GM18498 (cell line): Measurements from ENCODE around the gene MNS1.
A peak's percentile ranks its signal among the peaks of the same experiment; 100 is the strongest.
"Not testable (repeated sequence)": the region's sequence is repeated elsewhere in the genome, so short reads cannot be mapped to it uniquely, and the experiment has no call there.

Experiments used
- ATAC-seq: cut with Tn5 transposase; IDR thresholded peaks from one replicate; pipeline ENCODE4 v1.9.1; 2021; ENCODE audit warnings: mild to moderate bottlenecking, moderate library complexity; ENCODE audit not compliant: unreplicated experiment

Gene MNS1, protein sequence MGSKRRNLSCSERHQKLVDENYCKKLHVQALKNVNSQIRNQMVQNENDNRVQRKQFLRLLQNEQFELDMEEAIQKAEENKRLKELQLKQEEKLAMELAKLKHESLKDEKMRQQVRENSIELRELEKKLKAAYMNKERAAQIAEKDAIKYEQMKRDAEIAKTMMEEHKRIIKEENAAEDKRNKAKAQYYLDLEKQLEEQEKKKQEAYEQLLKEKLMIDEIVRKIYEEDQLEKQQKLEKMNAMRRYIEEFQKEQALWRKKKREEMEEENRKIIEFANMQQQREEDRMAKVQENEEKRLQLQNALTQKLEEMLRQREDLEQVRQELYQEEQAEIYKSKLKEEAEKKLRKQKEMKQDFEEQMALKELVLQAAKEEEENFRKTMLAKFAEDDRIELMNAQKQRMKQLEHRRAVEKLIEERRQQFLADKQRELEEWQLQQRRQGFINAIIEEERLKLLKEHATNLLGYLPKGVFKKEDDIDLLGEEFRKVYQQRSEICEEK

DNA sequence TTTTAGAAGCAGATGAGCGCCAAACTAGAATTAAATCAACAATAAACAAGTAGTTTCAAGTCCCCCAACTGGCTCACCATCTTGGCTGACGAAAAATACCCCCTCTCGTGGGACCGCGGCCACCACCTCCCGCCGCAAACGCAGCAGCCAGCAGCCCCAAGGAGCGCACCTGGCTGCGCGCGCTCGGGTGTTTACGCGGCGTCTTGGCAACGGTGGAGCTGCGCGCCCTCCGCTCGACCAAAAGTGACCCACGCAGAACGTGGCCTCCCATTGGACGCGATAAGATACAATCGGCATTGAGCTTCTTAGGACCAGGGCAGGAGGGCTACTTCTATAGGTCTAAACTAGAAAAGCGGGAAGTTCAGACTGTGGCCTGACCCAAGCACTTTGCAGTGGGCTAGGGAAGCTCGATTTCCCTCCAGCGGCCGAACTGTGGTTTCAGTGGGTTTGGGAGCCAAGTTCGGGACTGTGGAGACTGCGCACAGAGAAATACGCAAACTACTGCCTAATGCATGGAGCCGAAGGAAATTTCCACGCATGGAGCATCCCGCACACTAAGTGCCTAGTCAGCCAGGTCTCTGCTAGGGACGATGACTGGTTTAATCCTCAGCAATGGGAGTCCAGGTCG, at the start of gene MNS1:
Gene MNS1, minus strand, starts transcription at position 245 of the 628 bp plus-strand sequence. Its CDS starts 165 bp downstream, at position 80.
- ATAC-seq: peak; percentile 99

DNA sequence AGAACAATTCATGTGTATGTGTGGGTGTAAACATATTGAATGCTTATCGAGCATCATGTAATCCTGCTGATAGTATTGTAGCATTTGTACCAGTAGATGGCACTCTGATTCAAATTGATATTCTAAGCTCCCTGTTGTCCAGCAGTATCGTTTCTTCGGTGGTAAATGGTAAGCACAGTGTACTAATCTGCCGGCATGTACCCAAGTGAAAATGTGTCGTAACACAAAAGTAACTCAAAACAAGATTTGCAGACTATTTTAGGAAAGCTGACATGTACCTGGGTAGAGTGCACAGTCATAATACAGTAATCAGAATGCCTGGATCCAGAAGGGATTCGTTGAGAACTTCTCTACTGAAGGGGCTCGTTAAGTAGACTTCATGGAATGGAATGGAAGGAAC, 31.7 kb upstream of the MNS1 start:
- peak; percentile 69 for ATAC-seq

GRCh38 chr15:56495533-56495932, 30.6 kb upstream of the MNS1 start:
- ATAC-seq: no peak

- ATAC-seq: no peak
Observed at GRCh38 chr15:56495053-56495452, 30.1 kb upstream of the MNS1 start.

DNA sequence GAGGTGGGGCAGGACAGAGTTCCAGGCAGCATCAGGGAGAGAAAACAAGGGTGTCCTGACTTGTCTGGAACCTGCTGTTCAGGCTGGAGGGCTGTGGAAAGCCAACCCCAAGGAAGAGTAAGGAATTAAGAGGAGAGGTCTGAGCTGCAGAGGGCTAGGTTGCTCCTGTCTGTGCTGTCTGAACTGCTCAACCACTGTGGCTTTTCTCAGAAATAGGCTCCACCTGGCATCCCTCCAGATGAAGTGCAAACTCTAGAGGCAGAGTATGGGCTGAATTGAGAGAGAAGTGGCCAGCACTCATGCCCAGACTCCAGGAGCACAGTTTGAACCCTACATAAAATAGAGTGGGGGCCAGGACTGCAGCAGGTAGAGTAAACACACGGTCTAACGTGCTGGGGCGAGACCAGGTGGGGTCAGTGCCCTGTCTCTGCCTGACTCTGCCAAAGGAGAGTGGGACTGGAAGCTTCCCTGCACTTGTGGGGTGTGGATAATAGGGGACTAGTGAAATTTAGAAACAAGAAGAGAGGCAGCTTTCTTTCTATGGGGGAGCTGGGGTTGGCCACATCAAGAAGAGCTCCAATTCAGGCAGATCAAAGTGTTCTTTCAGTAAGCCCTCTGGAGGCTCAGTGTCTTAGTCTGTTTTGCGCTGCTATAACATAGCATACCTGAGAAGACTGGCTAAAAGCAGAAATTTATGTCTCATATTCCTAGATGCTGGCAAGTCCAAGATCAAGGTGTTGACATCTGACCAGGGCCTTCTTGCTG, 28.0 kb upstream of the MNS1 start:
- ATAC-seq: no peak

DNA sequence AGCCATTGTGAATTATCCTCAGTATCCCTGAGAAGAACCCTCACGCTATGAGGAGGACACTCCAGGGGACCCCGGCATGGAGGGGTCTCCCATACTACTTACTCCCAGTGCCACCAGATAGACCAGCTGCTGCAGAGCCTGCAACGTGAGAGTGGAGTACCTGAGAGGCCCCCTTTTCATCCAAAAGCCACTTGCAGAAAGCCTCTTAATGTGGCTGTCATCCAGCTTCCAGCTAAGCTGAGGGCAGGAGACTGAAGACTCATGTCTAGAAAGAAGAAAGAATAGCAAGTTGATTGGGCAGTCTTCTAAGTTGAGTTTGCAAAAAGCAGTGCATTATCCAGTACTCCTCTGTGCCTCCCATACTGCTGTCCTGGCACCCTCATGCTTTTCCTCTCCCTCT, 27.3 kb upstream of the MNS1 start:
- ATAC-seq: no peak

GRCh38 chr15:56491110-56491722, 26.3 kb upstream of the MNS1 start:
- peak; percentile 55 for ATAC-seq

DNA sequence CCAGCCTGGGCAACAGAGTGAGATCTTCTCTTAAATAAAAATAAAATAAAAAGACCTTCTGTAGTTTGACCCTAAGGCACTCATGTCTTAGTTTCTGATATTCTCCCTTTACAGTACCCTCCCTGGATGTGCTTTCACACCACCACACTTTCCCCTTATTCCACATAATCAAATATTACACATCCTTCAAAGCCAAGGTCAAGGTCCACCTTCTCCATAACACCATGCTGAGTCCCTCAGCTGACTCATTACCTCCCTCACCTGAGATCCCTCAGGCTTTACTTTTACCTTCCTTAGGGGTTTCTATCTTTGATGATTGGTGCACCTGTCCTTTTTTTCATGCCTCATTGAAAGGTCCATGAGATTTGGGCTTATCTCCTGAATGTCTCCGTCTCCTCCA, 25.5 kb upstream of the MNS1 start:
- ATAC-seq: no peak

DNA sequence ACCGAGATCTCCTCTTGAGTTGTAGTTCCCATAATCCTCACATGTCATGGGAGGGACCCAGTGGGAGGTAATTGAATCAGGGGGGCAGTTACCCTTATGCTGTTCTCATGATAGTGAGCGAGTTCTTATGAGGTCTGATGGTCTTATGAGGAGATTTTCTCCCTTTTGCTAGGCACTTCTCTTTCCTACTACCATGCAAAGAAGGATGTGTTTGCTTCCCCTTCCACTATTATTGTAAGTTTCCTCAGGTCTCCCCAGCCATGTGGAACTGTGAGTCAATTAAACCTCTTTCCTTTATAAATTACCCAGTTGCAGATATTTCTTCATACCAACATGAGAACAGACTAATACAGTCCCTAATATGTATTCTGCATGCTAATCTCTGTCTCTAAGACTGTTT, 21.3 kb upstream of the MNS1 start:
- not testable (repeated sequence) for ATAC-seq

- ATAC-seq: not testable (repeated sequence)
Observed at GRCh38 chr15:56485426-56485825, 20.5 kb upstream of the MNS1 start.

DNA sequence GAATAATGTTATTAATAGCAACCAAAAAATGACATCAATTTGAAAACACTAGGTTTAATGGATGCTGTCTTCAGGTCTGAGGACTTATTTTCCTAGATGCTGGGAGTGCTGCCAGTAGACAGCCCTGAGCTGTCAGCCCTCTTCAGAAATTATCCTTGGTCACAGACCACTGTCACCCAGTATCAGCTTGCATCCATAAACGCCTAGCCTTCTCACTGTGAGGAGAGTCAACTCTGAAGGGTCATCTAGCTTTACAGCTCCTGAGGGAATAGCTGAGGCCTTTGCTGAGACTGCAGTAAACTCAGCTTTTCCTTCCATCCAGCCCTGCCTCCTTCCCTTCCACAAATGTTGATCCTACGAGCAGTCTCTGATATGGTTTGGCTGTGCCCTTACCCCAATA, 19.4 kb upstream of the MNS1 start:
- no peak for ATAC-seq

DNA sequence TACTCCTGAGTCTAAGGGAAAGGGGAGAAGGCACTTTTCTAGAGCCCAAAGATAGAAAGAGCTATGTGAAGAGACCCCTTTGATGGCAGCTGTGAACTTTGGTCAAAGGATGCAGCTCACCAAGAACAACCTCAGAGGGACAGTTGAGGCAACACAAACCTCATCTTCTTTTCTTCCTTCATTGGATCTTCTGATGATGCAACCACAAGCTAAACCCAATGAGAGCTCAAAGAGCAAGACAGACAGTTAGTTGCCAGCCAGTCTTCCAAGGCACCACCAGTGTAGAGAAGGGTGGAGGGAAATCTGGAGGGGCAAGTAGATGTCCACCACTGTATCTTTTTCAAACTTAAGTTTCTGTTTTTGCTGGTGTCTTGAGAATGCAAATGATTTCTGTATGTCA, 10.4 kb upstream of the MNS1 start:
- ATAC-seq: no peak

DNA sequence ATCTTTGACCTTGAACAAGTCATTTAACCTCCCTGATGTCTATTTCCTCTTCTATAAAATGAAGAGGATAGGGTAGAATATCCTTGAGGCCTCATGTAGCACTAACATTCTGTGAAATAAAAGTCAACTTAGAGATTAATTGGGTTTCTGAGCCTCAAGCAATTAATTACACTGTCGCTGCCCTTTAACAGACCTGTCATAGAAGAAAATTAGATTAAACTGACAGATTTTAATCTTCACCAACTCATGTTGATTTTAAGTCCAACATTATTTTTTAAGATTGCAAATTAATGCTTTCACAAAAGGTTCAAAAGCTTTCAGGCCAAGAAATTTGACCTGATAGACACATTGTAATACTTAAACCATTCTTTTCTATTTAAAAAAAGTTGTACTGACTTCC, 8.1 kb upstream of the MNS1 start:
- ATAC-seq: no peak

- no peak for ATAC-seq
Observed at GRCh38 chr15:56472278-56472677, 7.3 kb upstream of the MNS1 start.

- ATAC-seq: no peak
Observed at GRCh38 chr15:56471440-56472069, 6.6 kb upstream of the MNS1 start.

GRCh38 chr15:56469483-56469882, 4.5 kb upstream of the MNS1 start:
- no peak for ATAC-seq

- ATAC-seq: peak; percentile 45
Observed at GRCh38 chr15:56468401-56468800, 3.5 kb upstream of the MNS1 start.

GRCh38 chr15:56467616-56468015, 2.7 kb upstream of the MNS1 start:
- ATAC-seq: no peak

GRCh38 chr15:56460947-56461346, 4.0 kb downstream of the MNS1 start:
- ATAC-seq: no peak

DNA sequence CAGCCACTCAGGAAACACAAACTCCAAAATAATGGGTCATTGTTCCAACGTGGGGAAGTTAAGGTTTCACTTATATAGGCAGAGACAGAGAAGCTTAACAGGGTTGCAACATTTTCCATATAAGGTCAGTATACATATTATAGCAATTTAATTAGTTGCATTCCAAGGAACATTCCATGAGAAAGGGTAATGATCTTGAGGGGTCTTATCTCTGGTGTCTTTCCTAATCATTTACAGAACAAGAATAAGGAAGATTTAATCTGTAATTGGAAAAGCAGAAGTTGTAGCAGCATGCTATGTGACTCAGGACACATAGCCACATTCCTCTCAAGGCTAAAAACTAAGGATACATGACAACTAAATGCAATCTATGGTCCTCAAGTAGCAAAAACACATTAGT, 4.9 kb downstream of the MNS1 start:
- ATAC-seq: no peak

DNA sequence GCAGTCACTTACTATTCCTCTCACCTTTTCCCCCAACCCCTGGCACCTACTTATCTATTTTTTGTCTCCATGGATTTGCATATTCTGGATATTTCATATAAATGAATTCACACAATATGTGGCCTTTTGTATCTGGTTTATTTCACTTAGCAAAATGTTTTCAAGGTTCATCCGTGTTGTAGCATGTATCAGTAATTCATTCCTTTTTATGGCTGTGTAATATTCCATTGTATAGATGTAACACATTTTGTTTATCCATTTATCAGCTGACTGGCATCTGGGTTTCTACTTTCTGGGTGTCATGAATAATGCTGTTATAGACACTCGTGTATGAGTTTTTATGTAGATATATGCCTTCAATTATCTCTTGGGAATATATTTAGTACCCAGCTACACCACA, 5.8 kb downstream of the MNS1 start:
- no peak for ATAC-seq
